Measurements from ENCODE around the gene SART3.
"Not testable (repeated sequence)": the region's sequence is repeated elsewhere in the genome, so short reads cannot be mapped to it uniquely, and the experiment has no call there.

SART3 gene

GRCh38 chr12:108561852-108562347 is 927 bp upstream of the SART3 start:
- no peak for DNase-seq

- DNase-seq, result peak; percentile 64
Observed at GRCh38 chr12:108560321-108560721, 652 bp downstream of the SART3 start.

- no peak for DNase-seq
Observed at GRCh38 chr12:108559748-108560147, 1.2 kb downstream of the SART3 start.

- no peak for DNase-seq
Observed at GRCh38 chr12:108559007-108559655, 1.8 kb downstream of the SART3 start.

- not testable (repeated sequence) for DNase-seq
Observed at GRCh38 chr12:108555383-108555782, 5.6 kb downstream of the SART3 start.

- DNase-seq, result no peak
Observed at GRCh38 chr12:108553799-108554198, 7.2 kb downstream of the SART3 start.

- no peak for DNase-seq
Observed at GRCh38 chr12:108551535-108551934, 9.4 kb downstream of the SART3 start.

GRCh38 chr12:108548954-108549521 is 11.9 kb downstream of the SART3 start:
- DNase-seq, result no peak

GRCh38 chr12:108547686-108548085 is 13.3 kb downstream of the SART3 start:
- no peak for DNase-seq

- DNase-seq, result no peak
Observed at GRCh38 chr12:108543652-108544051, 17.3 kb downstream of the SART3 start.

GRCh38 chr12:108542320-108542719 is 18.7 kb downstream of the SART3 start:
- no peak for DNase-seq

GRCh38 chr12:108538616-108539195 is 22.3 kb downstream of the SART3 start:
- DNase-seq, result no peak

GRCh38 chr12:108538146-108538545 is 22.8 kb downstream of the SART3 start:
- no peak for DNase-seq

GRCh38 chr12:108531929-108532848 is 28.8 kb downstream of the SART3 start:
- no peak for DNase-seq

- no peak for DNase-seq
Observed at GRCh38 chr12:108530161-108530560, 30.8 kb downstream of the SART3 start.

GRCh38 chr12:108527166-108527496 is 33.8 kb downstream of the SART3 start:
- no peak for DNase-seq

GRCh38 chr12:108526482-108527165 is 34.3 kb downstream of the SART3 start:
- DNase-seq, result no peak

- DNase-seq, result no peak
Observed at GRCh38 chr12:108525681-108526080, 35.3 kb downstream of the SART3 start.

GRCh38 chr12:108523365-108523764 is 37.6 kb downstream of the SART3 start:
- no peak for DNase-seq

GRCh38 chr12:108519558-108519957 is 41.4 kb downstream of the SART3 start:
- DNase-seq, result no peak

- DNase-seq, result no peak
Observed at GRCh38 chr12:108518716-108519496, 42.1 kb downstream of the SART3 start.

- no peak for DNase-seq
Observed at GRCh38 chr12:108518101-108518715, 42.8 kb downstream of the SART3 start.

Data from GF-D8 (cell line).